ENCODE results near the gene TLCD4.

The TLCD4 gene

GRCh38 chr1:95095833-95096217 is 21.3 kb upstream of the TLCD4 start:
- DNase-seq, result no peak

GRCh38 chr1:95096218-95096841 is 20.8 kb upstream of the TLCD4 start:
- no peak for DNase-seq

- no peak for DNase-seq
Observed at GRCh38 chr1:95097426-95097825, 19.7 kb upstream of the TLCD4 start.

GRCh38 chr1:95098196-95098595 is 19.0 kb upstream of the TLCD4 start:
- DNase-seq, result no peak

- DNase-seq, result no peak
Observed at GRCh38 chr1:95108792-95109191, 8.4 kb upstream of the TLCD4 start.

GRCh38 chr1:95111014-95111413 is 6.1 kb upstream of the TLCD4 start:
- no peak for DNase-seq

- DNase-seq, result no peak
Observed at GRCh38 chr1:95113684-95114083, 3.5 kb upstream of the TLCD4 start.

GRCh38 chr1:95115708-95116137 is 1.4 kb upstream of the TLCD4 start:
- DNase-seq, result no peak

- peak; percentile 21 for DNase-seq
Observed at GRCh38 chr1:95116580-95117206, 462 bp upstream of the TLCD4 start.

GRCh38 chr1:95118067-95118499 is 928 bp downstream of the TLCD4 start:
- no peak for DNase-seq

- no peak for DNase-seq
Observed at GRCh38 chr1:95118710-95119109, 1.6 kb downstream of the TLCD4 start.

- no peak for DNase-seq
Observed at GRCh38 chr1:95119273-95119672, 2.1 kb downstream of the TLCD4 start.

- DNase-seq, result no peak
Observed at GRCh38 chr1:95122151-95122697, 5.1 kb downstream of the TLCD4 start.

GRCh38 chr1:95124342-95124741 is 7.2 kb downstream of the TLCD4 start:
- no peak for DNase-seq

GRCh38 chr1:95126366-95126765 is 9.2 kb downstream of the TLCD4 start:
- DNase-seq, result no peak

- DNase-seq, result no peak
Observed at GRCh38 chr1:95126846-95127245, 9.7 kb downstream of the TLCD4 start.

- no peak for DNase-seq
Observed at GRCh38 chr1:95127380-95127779, 10.2 kb downstream of the TLCD4 start.

- DNase-seq, result no peak
Observed at GRCh38 chr1:95132762-95133161, 15.6 kb downstream of the TLCD4 start.

- DNase-seq, result no peak
Observed at GRCh38 chr1:95133687-95134086, 16.5 kb downstream of the TLCD4 start.

- DNase-seq, result no peak
Observed at GRCh38 chr1:95138223-95138622, 21.1 kb downstream of the TLCD4 start.

- DNase-seq, result no peak
Observed at GRCh38 chr1:95139039-95139438, 21.9 kb downstream of the TLCD4 start.

- no peak for DNase-seq
Observed at GRCh38 chr1:95140791-95141190, 23.6 kb downstream of the TLCD4 start.

- DNase-seq, result no peak
Observed at GRCh38 chr1:95145493-95145892, 28.3 kb downstream of the TLCD4 start.

GRCh38 chr1:95146637-95147036 is 29.5 kb downstream of the TLCD4 start:
- no peak for DNase-seq

GRCh38 chr1:95154096-95154495 is 36.9 kb downstream of the TLCD4 start:
- no peak for DNase-seq

Measured in effector CD8-positive, alpha-beta T cell (primary cell).